HG02884 (cell line): ENCODE data around the gene FAM13A.
"Not testable (repeated sequence)": the region's sequence is repeated elsewhere in the genome, so short reads cannot be mapped to it uniquely, and the experiment has no call there.

Source experiments
- ATAC-seq: cut with Tn5 transposase; IDR thresholded peaks from one replicate; pipeline ENCODE4 v1.9.1; 2021; ENCODE audit warnings: mild to moderate bottlenecking, moderate library complexity; ENCODE audit not compliant: unreplicated experiment

The FAM13A gene

GRCh38 chr4:88858752-88859151 lies 198.2 kb downstream of the FAM13A start:
- peak; percentile 88 for ATAC-seq

GRCh38 chr4:88857588-88857987 lies 199.4 kb downstream of the FAM13A start:
- ATAC-seq: no peak

- no peak for ATAC-seq
Measured at GRCh38 chr4:88854481-88854880, 202.5 kb downstream of the FAM13A start.

GRCh38 chr4:88853583-88853982 lies 203.4 kb downstream of the FAM13A start:
- not testable (repeated sequence) for ATAC-seq

GRCh38 chr4:88846206-88846790 lies 210.7 kb downstream of the FAM13A start:
- ATAC-seq: no peak

GRCh38 chr4:88843067-88843685 lies 213.8 kb downstream of the FAM13A start:
- no peak for ATAC-seq

GRCh38 chr4:88841635-88842034 lies 215.3 kb downstream of the FAM13A start:
- ATAC-seq: no peak

- ATAC-seq: no peak
Measured at GRCh38 chr4:88836216-88836615, 220.8 kb downstream of the FAM13A start.

GRCh38 chr4:88831031-88831430 lies 226.0 kb downstream of the FAM13A start:
- ATAC-seq: no peak

GRCh38 chr4:88830598-88830997 lies 226.4 kb downstream of the FAM13A start:
- ATAC-seq: no peak

- no peak for ATAC-seq
Measured at GRCh38 chr4:88828842-88829571, 228.0 kb downstream of the FAM13A start.

GRCh38 chr4:88827442-88827841 lies 229.5 kb downstream of the FAM13A start:
- no peak for ATAC-seq

- no peak for ATAC-seq
Measured at GRCh38 chr4:88826771-88827170, 230.2 kb downstream of the FAM13A start.

GRCh38 chr4:88825931-88826330 lies 231.1 kb downstream of the FAM13A start:
- no peak for ATAC-seq

- peak; percentile 93 for ATAC-seq
Measured at GRCh38 chr4:88823058-88823919, 233.7 kb downstream of the FAM13A start.

GRCh38 chr4:88822034-88822789 lies 234.8 kb downstream of the FAM13A start:
- no peak for ATAC-seq

GRCh38 chr4:88821522-88821921 lies 235.5 kb downstream of the FAM13A start:
- ATAC-seq: no peak

GRCh38 chr4:88820698-88821415 lies 236.1 kb downstream of the FAM13A start:
- no peak for ATAC-seq

- ATAC-seq: no peak
Measured at GRCh38 chr4:88819818-88820697, 236.9 kb downstream of the FAM13A start.
